ENCODE measurements around the gene CTNNA1. TPM values are rescaled to one million over a fixed set of nuclear protein-coding genes. Genes with fewer than 3 reads are reported as not detected.

CTNNA1 gene
- total and polyA plus RNA-seq, 2 donors (not counting 3 experiments of a cell fraction or from before 2014, with no cell fraction given), result 156 to 394 TPM

- H3K4me3 ChIP-seq (replicated peaks in 1 of 3; ENCODE audit: insufficient read depth in 1 of 3, low read depth in 1 of 3, low read length in 3 of 3), result no peak overlapping the region
- H3K36me3 ChIP-seq (ENCODE audit: control insufficient read depth in 2 of 2, extremely low read depth in 1 of 2, insufficient read depth in 2 of 2, low read length in 2 of 2), result peaks cover 6 to 13% of the 10 kb centered on the region in 2 experiments
- H3K9ac ChIP-seq (replicated peaks; ENCODE audit: extremely low read depth, insufficient read depth, low read length), result no peak overlapping the region
- H3K27me3 ChIP-seq (ENCODE audit: control insufficient read depth in 2 of 2, insufficient read depth in 2 of 2, low read length in 2 of 2), result no peaks in the 10 kb centered on the region
- FAIRE-seq (no peak), DNase-seq (ENCODE audit: low read depth, low spot score) (no peak)
- H3K9me3 ChIP-seq (replicated peaks; ENCODE audit: control insufficient read depth, insufficient read depth, low read length), result no peaks in the 10 kb centered on the region
- H3K27ac ChIP-seq (ENCODE audit: insufficient read depth, low read depth, low read length), result no peak overlapping the region
- BruUV-seq (replicated peaks), result no TSS peak
- no peak overlapping the region for H3K4me2 ChIP-seq (ENCODE audit: insufficient read depth, low read length)
- no peaks in the 10 kb centered on the region for H3K9me1 ChIP-seq (replicated peaks; ENCODE audit: control insufficient read depth, extremely low read depth, insufficient read depth, low read length)
- no peaks in the 10 kb centered on the region for H3K4me1 ChIP-seq (ENCODE audit: control insufficient read depth, extremely low read depth, insufficient read depth, low read length)
- dilution Hi-C loops (cut with MboI; ENCODE audit: extremely low pct_ligation_motif_present, low sequenced_read_pairs), result no loop called here
- intact Hi-C loops (cut with micrococcal nuclease), result no loop called here
- CTCF ChIA-PET, result interaction anchor here (3.8 kb wide), 1 partner anchor 11 kb away, joined by 19 read pairs; no protein-coding TSS in a partner anchor
- no peak overlapping the region for H2AFZ ChIP-seq (ENCODE audit: low read depth, low read length)
- H3K79me2 ChIP-seq (ENCODE audit: control insufficient read depth, insufficient read depth, low read length), result peaks cover 78% of the 10 kb centered on the region
- no peak for TF ChIP-seq MAX (IDR thresholded peaks at IDR 0.05; ENCODE audit: insufficient read depth, insufficient read length)
- no peak for TF ChIP-seq EZH2 (IDR thresholded peaks at IDR 0.05; ENCODE audit: borderline replicate concordance, low read depth, low read length, severe bottlenecking)
- TF ChIP-seq POLR2AphosphoS5 (IDR thresholded peaks at IDR 0.05; ENCODE audit: insufficient read depth, low read depth, low read length), result no peak
- TF ChIP-seq JUN (IDR thresholded peaks at IDR 0.05; ENCODE audit: borderline replicate concordance, insufficient read depth, insufficient read length, low read depth), result no peak
- TF ChIP-seq POLR2A (IDR thresholded peaks at IDR 0.05; ENCODE audit: low read depth, low read length), result no peak
- TF ChIP-seq FOS (IDR thresholded peaks at IDR 0.05; ENCODE audit: borderline replicate concordance, insufficient read depth, low read length), result no peak
- TF ChIP-seq CTCF (IDR thresholded peaks at IDR 0.05; ENCODE audit: extremely low read depth in 1 of 2, insufficient read depth in 1 of 2, low read depth in 1 of 2, low read length in 2 of 2), result no peak
- no peak for TF ChIP-seq GATA2 (IDR thresholded peaks at IDR 0.05; ENCODE audit: insufficient read depth, insufficient read length, low read depth, low read length)
- no peak for TF ChIP-seq MYC (IDR thresholded peaks at IDR 0.05; ENCODE audit: low read depth, low read length)
- POLR2A ChIA-PET, result no interaction called here
- H4K20me1 ChIP-seq (replicated peaks; ENCODE audit: control insufficient read depth, extremely low read depth, insufficient read depth, low read length), result peaks cover 21% of the 10 kb centered on the region
Observed at GRCh38 chr5:138778234-138778633, 25.0 kb downstream of the CTNNA1 start.

Data from endothelial cell of umbilical vein (primary cell).